Fibroblast of villous mesenchyme (primary cell): ENCODE results near the gene NR1I3. TPM values are rescaled to one million over a fixed set of nuclear protein-coding genes. Genes with fewer than 3 reads are reported as not detected.

Experiments
- DNase-seq: peaks from one replicate; pipeline ENCODE4 v3.0.0-alpha.2; 2010; ENCODE audit warnings: low read depth
- H3K4me3 ChIP-seq: 2 replicates; pipeline ENCODE4 v1.5.1; 2011; ENCODE audit warnings: low read depth, mild to moderate bottlenecking, low read length
- CTCF ChIP-seq: IDR thresholded peaks from 2 replicates; pipeline ENCODE4 v1.5.1; 2012; ENCODE audit warnings: low read depth, mild to moderate bottlenecking, low read length; ENCODE audit not compliant: insufficient read depth
- total RNA-seq: library from RNA; depleted of rRNA; stranded (reverse); fragments of >200 nt; gene quantifications from 2 replicates; pipeline ENCODE4 v1.2.3, GENCODE V29; 2012

Gene NR1I3
- total RNA-seq, 1 donor = not detected

- H3K4me3 ChIP-seq = no peak overlapping the region
- no peak for TF ChIP-seq CTCF
- no peak for DNase-seq
These were observed 7.2 kb downstream of the NR1I3 start for GRCh38 chr1:161230762-161231161.

- TF ChIP-seq CTCF = no peak
- no peak overlapping the region for H3K4me3 ChIP-seq
- DNase-seq = no peak
These were observed 8.1 kb downstream of the NR1I3 start for GRCh38 chr1:161229896-161230295.

- no peak overlapping the region for H3K4me3 ChIP-seq
- no peak for DNase-seq
- no peak for TF ChIP-seq CTCF
These were observed 10.0 kb downstream of the NR1I3 start for GRCh38 chr1:161228032-161228431.

GRCh38 chr1:161227196-161227871 lies 10.7 kb downstream of the NR1I3 start:
- TF ChIP-seq CTCF = peak; percentile 75
- H3K4me3 ChIP-seq = no peak overlapping the region
- DNase-seq = peak; percentile 77

GRCh38 chr1:161226759-161227158 lies 11.2 kb downstream of the NR1I3 start:
- peak overlapping the region; percentile 73 for H3K4me3 ChIP-seq
- DNase-seq = no peak
- TF ChIP-seq CTCF = no peak

GRCh38 chr1:161226320-161226711 lies 11.7 kb downstream of the NR1I3 start:
- peak overlapping the region; percentile 73 for H3K4me3 ChIP-seq
- DNase-seq = no peak
- TF ChIP-seq CTCF = no peak
